HPDE6-E6E7 (cell line): ENCODE results near the gene C8B.

ENCODE experiments used
- DNase-seq: peaks from one replicate; pipeline ENCODE4 v3.0.0; 2011; ENCODE audit warnings: missing footprints; ENCODE audit errors: extremely low spot score

Gene C8B

GRCh38 chr1:56965916-56966697 is at the start of gene C8B:
TSS of gene C8B (minus strand) at chr1:56966015. CDS start at chr1:56965948, 67 bp downstream.
- no peak for DNase-seq

- DNase-seq = no peak
Observed at GRCh38 chr1:57015071-57015470, 49.3 kb upstream of the C8B start.

- DNase-seq = no peak
Observed at GRCh38 chr1:57013522-57013921, 47.7 kb upstream of the C8B start.

- DNase-seq = no peak
Observed at GRCh38 chr1:57012315-57012714, 46.5 kb upstream of the C8B start.

- DNase-seq = no peak
Observed at GRCh38 chr1:57010511-57010910, 44.7 kb upstream of the C8B start.

GRCh38 chr1:57007948-57008347 is 42.1 kb upstream of the C8B start:
- DNase-seq = no peak

GRCh38 chr1:57007472-57007871 is 41.7 kb upstream of the C8B start:
- DNase-seq = no peak

- DNase-seq = no peak
Observed at GRCh38 chr1:57003398-57004139, 37.8 kb upstream of the C8B start.

- DNase-seq = no peak
Observed at GRCh38 chr1:56995414-56996100, 29.7 kb upstream of the C8B start.

- no peak for DNase-seq
Observed at GRCh38 chr1:56993475-56993874, 27.7 kb upstream of the C8B start.

- no peak for DNase-seq
Observed at GRCh38 chr1:56992318-56993125, 26.7 kb upstream of the C8B start.

- DNase-seq = no peak
Observed at GRCh38 chr1:56991576-56991975, 25.8 kb upstream of the C8B start.

GRCh38 chr1:56986397-56986796 is 20.6 kb upstream of the C8B start:
- DNase-seq = no peak

- no peak for DNase-seq
Observed at GRCh38 chr1:56985857-56986256, 20.0 kb upstream of the C8B start.

GRCh38 chr1:56983484-56983883 is 17.7 kb upstream of the C8B start:
- DNase-seq = no peak

GRCh38 chr1:56979986-56980755 is 14.4 kb upstream of the C8B start:
- no peak for DNase-seq

GRCh38 chr1:56978819-56979218 is 13.0 kb upstream of the C8B start:
- DNase-seq = no peak

GRCh38 chr1:56977910-56978309 is 12.1 kb upstream of the C8B start:
- no peak for DNase-seq

- DNase-seq = no peak
Observed at GRCh38 chr1:56975446-56975845, 9.6 kb upstream of the C8B start.

GRCh38 chr1:56973923-56974742 is 8.3 kb upstream of the C8B start:
- no peak for DNase-seq
